ENCODE data around the gene APBA3. TPM values are rescaled to one million over a fixed set of nuclear protein-coding genes. Genes with fewer than 3 reads are reported as not detected.
"Not testable (repeated sequence)": the region's sequence is repeated elsewhere in the genome, so short reads cannot be mapped to it uniquely, and the experiment has no call there.

Gene APBA3
- total RNA-seq, 1 donor from 2014 or later, result 35.0 TPM

DNA sequence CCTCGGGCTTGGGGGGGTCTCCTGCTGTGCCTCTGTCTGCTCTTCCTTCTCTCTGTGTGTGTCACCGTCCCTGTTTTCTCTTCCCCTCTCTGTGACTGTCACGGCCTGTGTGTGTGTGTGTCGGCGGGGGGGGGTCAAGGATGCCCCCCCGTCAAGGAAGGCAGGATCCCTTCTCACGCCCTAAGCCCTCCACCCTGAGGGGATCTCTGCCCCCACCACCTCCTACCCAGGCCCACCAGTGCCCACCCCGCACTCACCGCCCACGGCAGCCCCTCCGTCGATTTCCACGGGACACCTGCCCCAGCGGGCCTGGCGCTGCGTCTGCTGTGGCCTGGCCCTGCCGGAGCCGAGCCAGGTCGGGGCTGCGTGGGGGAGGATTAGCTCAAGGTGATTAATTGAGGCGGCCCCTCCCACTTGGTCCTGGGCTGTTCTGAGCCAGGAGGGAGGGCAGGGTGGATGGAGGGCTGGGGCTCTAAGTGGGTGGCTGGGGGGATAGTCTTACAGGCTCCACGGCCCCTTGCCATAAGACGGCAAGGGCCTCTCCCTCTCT lies 10.5 kb upstream of the APBA3 start, which contains the start of gene RAX2:
TSS of gene RAX2 (minus strand) at position 323 of the 550 bp plus-strand sequence. CDS start 486 bp downstream, outside the sequence.
- no peak for DNase-seq (ENCODE audit: low read depth)

DNA sequence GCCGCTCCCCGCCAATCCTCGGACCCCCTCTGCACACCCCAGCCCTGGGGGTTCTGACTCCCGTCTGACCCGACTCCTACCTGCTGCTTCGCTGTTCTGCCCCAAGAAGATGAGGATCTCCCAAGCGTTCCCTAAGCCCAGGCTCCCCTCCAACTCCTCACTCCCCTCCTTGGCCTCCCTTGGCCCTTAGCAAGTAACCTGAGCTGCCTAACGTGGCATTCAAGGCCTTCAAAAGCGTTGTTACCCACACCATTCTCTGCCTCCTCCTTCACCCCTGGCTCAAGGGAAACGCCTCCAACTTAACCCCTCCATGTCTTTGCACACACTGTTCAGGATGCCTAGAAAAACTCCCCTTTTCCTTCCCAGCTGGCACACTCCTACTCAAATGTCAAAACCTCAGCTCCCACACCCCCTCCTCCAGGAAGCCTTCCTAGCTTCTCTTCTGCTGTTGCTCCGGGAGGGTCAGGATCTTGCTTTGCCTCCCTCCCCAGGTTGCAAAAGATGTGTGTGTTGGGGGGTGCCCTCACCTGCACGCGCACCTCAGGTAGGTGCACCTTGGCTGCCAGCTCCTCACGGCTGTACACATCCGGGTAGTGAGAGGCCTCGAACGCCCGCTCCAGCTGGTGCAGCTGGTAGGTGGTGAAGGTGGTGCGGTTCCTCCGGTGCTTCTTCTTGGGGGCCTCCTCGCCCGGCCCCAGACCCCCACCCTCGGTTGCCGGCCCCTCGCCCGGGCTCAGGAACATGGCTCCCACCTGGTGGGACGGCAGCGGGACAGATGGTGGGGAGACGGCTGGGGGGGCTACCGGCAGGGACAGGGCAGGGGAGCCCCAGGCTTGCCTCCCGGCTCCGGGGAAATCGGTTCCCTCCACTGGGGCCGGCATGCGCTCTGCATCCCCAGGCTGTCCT lies 9.8 kb upstream of the APBA3 start:
- no peak for DNase-seq (ENCODE audit: low read depth)

DNA sequence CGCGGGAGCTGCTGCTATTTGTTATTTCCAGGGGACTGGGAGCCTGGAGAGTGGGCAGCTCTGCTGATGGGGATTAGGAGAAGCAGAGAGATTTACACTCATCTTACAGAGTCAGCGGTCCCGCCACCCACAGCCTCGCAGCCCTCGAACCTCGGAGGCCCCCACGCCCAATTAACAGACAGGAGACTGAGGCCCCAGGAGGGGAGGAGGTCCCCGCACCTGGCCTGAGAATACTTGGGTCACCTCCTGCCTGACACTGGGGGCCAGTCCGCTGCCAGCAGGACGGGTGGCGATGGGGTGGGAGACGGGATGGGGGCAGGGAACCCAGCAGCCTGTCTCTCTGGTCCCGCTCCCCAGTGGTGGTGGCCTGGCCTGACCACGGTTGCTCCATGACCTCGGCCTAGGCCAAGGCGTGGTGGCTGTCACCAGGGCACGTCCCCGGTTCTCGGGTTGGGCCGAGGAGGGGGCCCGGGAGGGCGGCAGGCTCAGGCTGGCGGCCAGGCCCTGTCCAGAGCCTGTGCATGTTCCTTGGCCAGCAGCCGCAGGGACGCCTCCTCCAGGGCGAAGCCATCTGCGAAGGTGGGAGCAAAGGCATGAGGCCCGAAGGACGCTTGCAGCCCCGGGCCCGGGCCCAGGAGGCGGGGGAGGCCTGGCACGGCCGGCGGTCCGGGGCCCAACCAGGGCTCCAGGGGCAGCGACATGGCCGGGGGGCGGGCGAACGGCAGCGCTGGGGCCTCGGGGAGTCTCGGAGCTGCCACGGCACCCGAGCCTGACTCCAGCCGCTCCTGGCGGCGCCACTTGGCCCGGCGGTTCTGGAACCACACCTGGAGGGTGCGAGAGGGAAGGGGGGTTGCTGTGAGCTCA lies 8.9 kb upstream of the APBA3 start:
- DNase-seq (ENCODE audit: low read depth), result no peak

DNA sequence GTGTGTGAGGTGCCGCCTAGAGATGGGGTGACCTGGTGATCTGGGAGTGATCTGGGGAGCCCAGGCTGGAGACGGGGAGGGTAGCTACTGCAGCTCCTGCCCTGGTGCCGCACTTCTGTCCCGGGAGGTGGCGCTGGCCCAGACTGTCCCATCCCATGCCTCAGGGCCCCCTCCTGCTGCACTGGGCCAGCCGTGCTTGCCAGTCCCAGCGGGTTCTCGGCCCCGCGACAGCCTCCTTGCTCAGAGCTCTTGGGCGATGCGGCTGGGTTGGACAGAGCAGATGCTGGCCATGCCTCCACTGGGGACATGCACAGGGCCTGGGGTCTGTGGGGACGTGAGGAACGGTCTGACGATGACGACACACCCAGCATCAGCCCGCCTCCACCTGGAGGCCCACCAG lies 8.0 kb upstream of the APBA3 start:
- no peak for DNase-seq (ENCODE audit: low read depth)

DNA sequence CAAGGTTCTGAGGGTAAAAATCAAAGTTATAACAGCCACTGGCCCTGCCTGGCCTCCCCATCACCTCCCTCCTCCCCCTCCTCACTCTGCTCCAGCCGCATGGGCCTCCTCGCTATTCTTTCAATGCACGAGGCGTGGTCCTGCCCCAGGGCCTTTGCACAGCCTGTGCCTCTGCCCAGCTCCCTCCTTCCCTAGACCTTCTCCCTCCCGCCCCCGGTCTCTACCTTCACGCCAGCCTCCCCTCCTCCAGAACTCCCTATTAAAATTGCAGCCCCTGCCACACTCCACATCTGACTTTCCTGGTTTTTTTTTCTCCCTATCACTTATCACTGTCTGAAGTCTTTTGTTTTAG lies 7.2 kb upstream of the APBA3 start:
- no peak for DNase-seq (ENCODE audit: low read depth)

DNA sequence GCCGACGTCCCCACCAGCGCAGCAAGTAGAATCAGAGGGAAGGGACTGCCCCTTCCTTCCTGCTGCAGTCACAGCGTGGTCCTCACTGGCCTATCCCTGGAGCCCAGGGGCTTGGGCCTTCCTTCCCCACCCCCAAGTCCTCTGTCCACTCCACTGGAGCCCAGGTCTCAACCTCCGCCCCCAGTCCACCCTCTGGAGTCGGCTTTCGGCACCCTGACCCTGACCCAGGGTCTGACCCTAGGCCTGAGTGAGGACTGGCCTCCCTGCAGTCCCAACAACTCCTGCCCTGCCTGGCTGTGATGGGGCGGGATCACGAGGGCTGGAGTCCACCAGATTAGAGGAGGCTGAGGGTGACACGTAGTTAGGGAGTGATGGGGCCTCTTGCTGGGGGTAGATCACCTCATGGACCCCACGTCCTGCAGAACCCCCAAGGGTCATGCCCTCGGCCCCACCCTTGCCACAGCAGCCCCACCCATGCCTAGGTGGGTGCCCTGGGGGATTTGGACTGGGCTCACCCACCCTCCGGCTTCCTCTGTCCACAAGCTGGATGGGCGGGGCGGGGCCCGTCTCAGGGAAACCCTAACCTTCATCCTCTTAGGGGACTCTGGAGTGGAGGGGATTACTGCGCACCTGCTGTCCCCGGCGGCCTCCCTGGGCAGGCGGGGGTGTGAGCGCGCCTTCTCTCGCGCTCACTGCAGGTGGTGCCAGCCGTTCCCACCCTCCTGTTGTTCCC lies 6.7 kb upstream of the APBA3 start:
- no peak for DNase-seq (ENCODE audit: low read depth)

DNA sequence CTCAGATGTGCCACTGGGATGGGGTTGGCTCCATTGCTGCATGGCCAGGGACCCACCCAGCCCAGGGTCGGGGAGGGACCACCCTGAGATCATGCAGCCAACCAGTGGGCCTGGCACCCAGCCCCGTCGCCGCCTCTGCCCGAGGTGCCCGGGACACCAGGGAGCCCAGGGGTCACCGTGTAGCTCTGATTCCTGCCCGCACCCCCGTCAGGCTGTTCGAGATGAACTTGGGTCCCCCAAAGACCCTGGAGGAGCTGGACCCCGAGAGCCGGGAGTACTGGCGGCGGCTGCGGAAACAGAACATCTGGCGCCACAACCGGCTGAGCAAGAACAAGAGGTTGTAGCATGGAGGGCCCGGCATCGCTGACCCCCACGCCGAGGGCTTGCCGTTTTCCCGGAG lies 5.6 kb upstream of the APBA3 start:
- no peak for DNase-seq (ENCODE audit: low read depth)

DNA sequence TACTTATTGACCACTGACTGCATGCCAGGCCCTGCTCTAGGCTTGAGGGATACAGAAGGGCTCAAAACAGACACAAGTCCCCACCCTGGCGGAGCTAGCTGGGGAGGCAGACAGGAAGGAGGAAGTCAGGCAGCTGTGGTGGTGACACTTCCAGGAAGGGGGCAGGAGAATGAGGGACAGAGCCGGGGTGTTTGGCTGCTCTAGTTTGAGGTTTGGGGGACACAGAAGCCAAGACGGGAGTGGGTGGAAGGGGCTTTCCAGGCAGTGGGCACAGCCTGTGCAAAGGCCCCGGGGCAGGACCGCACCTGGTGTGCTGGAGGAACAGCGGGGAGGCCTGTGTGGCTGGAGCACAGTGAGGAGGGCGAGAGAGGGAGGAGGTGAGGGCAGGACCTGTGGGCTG lies 5.0 kb upstream of the APBA3 start:
- no peak for DNase-seq (ENCODE audit: low read depth)

DNA sequence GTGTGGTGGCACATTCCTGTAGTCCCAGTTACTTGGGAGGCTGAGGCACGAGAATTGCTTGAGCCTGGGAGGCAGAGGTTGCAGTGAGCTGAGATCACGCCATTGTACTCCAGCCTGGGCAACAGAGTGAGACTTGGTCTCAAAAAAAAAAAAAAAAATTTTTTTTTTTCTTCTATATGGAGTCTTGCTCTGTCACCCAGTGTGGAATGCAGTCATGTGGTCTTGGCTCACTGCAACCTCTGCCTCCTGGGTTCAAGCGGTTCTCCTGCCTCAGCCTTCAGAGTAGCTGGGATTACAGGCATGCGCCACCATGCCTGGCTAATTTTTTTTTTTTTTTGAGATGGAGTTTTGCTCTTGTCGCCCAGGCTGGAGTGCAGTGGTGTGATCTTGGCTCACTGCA lies 4.3 kb upstream of the APBA3 start:
- not testable (repeated sequence) for DNase-seq (ENCODE audit: low read depth)

DNA sequence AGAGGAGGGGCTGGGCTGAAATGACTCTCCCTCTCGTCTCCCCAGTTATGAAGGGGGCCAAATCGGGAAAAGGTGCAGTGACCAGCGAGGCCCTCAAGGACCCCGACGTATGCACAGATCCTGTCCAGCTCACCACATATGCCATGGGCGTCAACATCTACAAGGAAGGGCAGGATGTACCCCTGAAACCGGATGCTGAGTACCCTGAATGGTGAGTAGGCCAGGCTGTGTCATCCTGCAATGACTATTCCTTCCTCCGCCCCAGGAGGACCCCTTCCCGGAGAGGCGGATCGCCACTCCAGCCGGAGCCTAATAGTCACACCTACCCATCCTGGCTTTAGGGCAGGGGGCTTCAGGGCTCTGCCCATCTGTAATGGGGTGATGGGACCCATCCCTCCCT lies 3.6 kb upstream of the APBA3 start:
- DNase-seq (ENCODE audit: low read depth), result no peak

DNA sequence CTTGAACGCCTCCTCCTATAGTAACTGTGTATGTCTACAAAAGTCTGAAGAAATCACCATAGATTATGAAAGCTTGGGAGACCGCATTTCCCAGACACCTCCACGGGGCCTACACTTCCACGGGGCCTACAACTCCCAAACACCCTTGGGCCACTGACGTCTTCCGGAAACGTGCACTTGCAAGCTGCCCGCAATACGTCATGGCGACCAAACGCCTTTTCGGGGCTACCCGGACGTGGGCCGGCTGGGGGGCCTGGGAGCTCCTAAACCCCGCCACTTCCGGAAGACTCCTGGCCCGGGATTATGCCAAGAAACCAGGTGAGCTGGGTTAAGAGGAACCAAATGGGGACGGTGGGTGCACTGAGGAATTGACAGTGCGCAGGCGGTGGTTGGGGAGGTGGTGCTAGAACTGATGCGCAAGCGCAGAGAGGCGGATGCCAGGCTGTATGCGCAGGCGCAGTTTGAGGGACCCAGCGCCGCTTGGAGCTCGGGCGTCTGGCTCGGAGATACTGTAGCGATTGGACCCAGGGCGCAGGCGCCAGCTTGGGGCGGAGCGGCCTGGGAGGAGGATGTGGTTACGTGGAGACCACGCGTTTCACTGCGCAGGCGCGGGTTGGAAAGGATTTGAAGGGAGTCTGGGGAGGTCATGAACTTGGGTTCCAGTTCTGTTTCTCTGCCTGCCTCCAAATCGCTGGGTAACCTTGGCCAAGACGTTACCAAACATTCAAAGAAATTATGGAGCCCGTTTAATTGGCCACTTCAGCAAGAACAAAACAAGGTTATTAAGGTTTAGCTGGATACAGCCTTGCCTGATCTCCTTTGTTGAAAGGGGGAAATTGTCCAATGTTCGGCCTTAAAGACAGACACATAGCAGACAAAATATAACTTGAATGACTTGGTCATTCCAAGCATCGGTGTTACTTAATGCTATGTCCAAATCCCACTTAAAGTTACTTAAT lies 1.3 kb upstream of the APBA3 start, which contains the start of gene MRPL54:
TSS of gene MRPL54 (plus strand) at position 182 of the 959 bp plus-strand sequence. CDS start at position 201, 19 bp downstream.
- DNase-seq (ENCODE audit: low read depth), result peak; percentile 99

DNA sequence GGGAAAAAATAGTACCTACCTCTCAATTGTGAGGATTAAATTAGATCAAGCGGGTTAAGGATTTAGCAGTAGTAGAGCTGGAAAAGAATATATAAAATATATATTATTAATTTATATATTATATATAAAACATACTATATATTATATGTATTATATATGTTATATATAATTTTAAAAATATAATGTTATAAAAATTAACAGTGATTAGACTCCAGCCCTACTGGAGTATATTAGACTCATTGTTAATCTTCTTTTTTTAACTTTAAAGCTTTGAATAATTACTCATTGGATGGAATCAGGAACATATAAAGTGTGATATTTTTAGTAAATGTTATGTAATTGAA lies 610 bp upstream of the APBA3 start:
- no peak for DNase-seq (ENCODE audit: low read depth)

DNA sequence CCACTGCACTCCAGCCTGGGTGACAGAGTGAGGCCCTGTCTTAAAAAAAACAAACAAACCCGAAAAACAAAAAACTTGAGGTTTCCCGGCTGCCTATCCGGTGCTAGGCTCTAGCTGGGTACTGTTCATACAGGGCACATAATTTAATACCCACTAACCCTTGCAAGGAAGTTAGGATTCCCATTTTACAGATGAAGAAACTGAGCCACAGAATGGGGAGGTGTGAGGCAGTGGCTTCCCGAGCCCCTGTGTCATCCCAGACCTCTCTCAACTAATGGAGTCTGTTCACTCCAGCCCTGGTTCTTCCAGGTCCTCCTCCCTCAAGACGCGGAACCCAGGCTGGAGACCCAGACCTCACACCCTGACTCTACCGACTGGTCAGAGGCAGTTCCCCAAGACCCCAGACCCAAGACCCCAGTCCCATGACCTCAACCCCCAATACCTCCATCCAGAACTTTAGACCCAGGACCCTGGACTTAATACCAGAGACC lies 576 bp downstream of the APBA3 start:
- DNase-seq (ENCODE audit: low read depth), result peak; percentile 14

DNA sequence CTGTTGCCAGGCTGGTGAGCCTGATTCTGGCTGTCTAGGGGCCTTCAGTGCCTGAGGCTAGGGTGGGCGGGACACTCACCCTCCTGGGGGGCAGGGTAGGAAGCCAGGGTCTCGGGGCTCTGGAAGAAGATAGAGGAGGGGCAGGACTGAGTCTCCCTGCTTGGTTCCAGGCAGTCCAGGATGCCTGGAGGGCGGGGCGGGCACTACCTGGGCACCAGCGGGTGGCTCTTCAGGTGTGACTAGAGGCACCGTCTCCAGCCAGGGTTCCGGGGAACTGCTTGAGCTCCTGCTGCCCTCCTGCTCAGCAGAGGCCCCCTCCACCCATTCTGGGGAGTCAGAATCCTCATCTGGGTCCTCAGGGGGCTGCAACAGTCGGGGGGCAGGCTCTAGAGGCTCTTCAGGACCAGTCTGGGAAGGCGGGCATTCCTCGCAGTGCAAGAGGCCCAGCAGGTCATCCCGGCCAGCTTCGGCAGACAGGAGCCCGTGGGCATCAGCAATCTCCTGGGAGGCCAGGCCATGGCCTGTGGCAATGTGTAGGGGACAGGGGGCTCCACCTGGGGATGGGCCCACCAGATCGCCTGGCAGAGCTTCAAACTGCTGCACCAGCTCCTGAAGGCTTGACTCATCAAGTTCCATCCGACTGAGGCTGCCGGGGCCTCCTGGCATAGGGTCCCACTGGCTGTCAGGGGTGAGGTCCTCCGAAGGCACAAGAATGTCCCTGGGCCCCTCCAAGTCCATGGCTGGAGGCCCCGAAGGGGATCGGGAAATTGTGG lies 1.8 kb downstream of the APBA3 start:
- no peak for DNase-seq (ENCODE audit: low read depth)

DNA sequence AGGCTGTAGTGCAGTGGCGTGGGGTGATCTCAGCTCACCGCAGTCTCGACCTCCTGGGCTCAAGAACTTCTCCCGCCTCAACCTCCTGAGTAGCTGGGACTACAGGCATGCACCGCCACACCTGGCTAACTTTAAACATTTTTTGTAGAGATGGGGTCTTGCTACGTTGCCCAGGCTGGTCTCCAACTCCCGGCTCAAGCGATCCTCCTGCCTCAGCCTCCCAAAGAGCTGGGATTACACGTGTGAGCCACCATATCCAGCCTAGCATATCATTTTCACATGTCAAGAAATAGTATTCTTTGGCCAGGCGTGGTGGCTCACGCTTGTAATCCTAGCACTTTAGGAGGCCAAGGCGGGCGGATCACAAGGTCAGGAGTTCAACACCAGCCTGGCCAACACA lies 3.2 kb downstream of the APBA3 start:
- not testable (repeated sequence) for DNase-seq (ENCODE audit: low read depth)

DNA sequence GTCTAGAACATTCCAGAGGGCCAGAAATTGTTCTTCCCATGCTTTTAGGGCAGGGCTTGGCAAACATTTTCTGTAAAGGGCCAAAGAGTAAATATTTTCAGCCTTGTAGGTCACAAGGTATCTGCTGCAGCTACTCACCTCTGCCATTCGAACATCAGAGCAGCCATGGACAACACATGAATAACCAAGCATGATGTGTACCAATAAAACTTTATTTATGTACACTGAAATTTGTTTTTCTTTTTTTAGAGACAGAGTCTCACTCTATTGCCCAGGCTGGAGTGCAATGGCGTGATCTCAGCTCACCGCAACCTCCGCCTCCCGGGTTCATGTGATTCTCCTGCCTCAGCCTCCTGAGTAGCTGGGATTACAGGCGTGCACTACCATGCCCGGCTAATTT lies 3.8 kb downstream of the APBA3 start:
- not testable (repeated sequence) for DNase-seq (ENCODE audit: low read depth)

DNA sequence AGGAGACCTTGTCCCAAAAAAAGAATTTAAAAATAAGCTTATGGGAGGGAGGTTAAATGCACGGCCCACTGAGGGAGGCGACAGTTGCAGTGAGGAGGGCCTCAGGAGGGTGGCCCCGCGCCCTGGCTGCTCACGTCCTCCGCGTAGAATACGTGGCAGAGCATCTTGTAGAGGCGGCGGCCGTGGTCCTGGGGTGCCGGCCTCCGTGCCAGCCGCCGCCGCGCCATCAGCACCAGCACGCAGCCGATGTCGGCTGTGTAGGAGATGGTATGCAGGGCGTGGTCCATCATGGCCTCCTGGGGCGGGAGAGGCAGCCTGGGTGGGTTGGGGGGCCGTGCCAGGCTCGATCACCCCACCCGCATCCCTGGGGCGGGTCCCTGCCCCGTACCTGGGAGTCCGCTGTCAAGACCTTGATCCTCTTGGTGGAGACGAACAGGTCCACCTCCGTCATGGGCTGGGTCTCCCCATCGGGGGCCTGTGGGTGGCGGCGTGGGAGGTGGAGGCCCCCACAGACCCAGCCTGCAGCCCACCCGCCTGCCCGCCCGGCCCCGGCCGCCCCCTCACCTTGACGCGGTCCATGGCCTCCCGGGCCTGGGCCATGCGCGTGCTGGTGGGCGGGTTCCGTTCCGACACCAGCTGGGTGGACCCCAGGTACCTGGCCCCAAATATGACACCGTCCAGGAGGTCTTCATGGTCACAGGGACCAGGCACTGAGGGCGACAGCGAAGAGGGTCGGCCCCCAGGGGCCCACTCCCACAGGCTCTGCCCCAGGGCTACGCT lies 7.7 kb downstream of the APBA3 start:
- no peak for DNase-seq (ENCODE audit: low read depth)

DNA sequence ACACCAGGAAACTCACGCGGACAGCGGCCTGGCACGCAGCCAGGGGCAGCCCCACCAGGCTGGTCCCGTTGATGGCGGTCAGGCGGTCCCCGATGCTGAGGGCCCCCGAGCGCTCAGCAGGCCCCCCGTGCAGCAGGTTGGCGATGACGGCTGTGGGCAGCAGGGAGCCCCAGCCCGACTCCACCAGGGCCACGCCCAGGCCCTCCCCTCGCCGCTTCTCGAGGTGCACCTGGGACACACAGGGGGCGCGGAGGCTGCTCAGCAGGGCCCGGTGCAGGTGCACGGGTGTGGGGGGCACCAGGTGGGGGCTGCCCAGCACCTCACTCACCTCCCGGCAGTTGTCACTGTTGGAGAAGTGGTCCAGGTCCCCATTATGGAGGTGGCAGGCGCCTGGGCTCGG lies 9.0 kb downstream of the APBA3 start:
- DNase-seq (ENCODE audit: low read depth), result no peak
